Measurements from ENCODE around the gene REC8. TPM values are rescaled to one million over a fixed set of nuclear protein-coding genes. Genes with fewer than 3 reads are reported as not detected.

Gene REC8
- total RNA-seq, 2 donors from 2014 or later = 7.8 to 8.9 TPM

GRCh38 chr14:24177041-24177825 is 5.4 kb downstream of the REC8 start:
- ATAC-seq = no peak
- DNase-seq = no peak
- H3K9me3 ChIP-seq = no peaks in the 10 kb centered on the region
- no peaks in the 10 kb centered on the region for H3K27me3 ChIP-seq
- H3K36me3 ChIP-seq (replicated peaks in 1 of 2; ENCODE audit: insufficient read depth in 1 of 2, low read depth in 2 of 2) = peaks cover 5 to 12% of the 10 kb centered on the region in 2 donors
- WGBS, 2 donors = 86 to 88% methylated on average over 11 to 12 of the region's 12 CpGs
- TF ChIP-seq CTCF (IDR thresholded peaks at IDR 0.05) (no peak), POLR2A (IDR thresholded peaks at IDR 0.05) (no peak)
- intact Hi-C loops (cut with DNase I) = no loop called here
- no peaks in the 10 kb centered on the region for H3K4me1 ChIP-seq
- H3K4me3 ChIP-seq = no peak overlapping the region
- H3K27ac ChIP-seq = no peak overlapping the region

DNA sequence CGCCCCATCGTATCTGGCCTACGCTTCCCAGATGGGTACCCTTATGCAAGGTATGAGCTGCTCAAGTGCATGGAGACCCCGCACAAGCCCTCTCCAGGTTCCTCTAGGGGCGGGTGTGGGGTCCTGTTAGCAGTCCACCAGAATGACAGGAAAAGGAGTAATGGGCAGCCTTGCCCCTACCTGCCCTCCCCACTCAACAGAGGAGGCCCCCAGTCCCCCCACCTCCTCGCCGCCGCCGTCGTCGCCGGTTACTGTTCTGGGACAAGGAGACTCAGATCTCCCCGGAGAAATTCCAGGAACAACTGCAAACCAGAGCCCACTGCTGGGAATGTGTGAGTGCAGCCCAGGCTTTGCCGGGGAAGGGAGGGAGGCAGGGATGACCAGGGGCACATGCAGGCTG is 6.0 kb downstream of the REC8 start:
- DNase-seq = no peak
- Histone ChIP-seq H3K4me3 (no peak overlapping the region), H3K36me3 (replicated peaks in 1 of 2; ENCODE audit: insufficient read depth in 1 of 2, low read depth in 2 of 2) (peaks cover 7 to 19% of the 10 kb centered on the region in 2 donors), H3K9me3 (no peaks in the 10 kb centered on the region), H3K27ac (no peak overlapping the region), H3K4me1 (no peaks in the 10 kb centered on the region), H3K27me3 (no peaks in the 10 kb centered on the region)
- intact Hi-C loops (cut with DNase I) = no loop called here
- ATAC-seq = no peak
- 92 to 94% methylated on average over 11 to 13 of the region's 14 CpGs for WGBS, 2 donors
- no peak for TF ChIP-seq CTCF (IDR thresholded peaks at IDR 0.05)

DNA sequence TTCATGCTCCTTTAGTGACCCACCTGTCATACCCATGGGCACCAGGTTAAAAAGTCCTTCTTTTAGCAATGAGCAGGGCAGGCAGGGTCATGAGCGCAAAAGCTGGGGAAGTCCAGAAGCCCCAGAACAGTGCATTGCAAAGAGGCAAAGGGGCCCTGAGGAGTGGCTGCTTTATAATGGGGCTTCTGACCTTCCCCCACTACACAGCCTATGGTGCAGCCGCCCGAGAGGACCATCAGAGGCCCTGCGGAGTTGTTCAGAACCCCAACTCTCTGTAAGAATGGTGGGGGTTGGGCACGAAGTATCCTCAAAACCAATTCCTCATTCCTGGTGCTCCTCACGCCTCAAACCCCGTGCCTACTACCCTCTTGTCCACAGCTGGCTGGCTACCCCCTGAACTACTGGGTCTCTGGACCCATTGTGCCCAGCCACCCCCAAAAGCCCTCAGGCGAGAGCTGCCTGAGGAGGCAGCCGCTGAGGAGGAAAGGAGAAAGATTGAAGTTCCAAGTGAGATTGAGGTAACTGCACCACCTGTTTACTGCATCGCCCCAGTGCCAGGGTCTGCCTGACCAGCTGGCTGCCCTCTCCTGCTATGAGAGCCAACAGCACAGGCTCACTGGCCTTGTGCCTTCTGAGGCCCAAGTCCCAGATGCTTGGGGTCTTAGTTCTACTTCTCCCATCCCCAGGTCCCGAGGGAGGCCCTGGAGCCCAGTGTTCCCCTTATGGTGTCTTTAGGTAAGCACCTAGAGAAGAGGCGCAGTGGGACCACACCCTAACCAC is 6.7 kb downstream of the REC8 start:
- intact Hi-C loops (cut with DNase I) = no loop called here

DNA sequence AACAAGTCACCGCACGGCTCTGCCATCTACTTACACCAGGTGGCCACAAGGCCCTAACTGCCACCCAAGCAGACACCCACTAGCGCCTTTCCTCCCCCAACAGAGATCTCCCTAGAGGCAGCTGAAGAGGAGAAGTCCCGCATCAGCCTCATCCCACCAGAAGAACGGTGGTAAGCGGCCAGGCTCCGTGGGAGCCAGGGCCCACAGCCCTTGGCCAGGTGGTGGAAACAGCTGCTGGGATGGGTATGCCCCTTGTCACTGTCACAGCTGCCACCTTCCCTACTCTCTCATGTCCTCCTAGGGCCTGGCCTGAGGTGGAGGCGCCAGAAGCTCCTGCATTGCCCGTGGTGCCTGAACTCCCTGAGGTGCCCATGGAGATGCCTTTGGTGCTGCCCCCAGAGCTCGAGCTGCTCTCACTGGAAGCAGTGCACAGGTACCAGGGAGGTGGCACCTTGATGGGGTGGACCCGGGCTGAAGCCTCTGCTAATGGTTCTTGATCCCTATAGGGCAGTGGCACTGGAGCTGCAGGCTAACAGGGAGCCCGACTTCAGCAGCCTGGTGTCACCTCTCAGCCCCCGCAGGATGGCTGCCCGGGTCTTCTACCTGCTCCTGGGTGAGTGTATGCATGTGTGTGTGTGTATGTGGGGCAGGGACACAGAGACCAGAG is 7.5 kb downstream of the REC8 start:
- no peaks in the 10 kb centered on the region for H3K27me3 ChIP-seq
- TF ChIP-seq POLR2A (IDR thresholded peaks at IDR 0.05) (no peak), CTCF (IDR thresholded peaks at IDR 0.05) (no peak)
- no peaks in the 10 kb centered on the region for H3K9me3 ChIP-seq
- peaks cover 14 to 33% of the 10 kb centered on the region in 2 donors for H3K36me3 ChIP-seq (replicated peaks in 1 of 2; ENCODE audit: insufficient read depth in 1 of 2, low read depth in 2 of 2)
- ATAC-seq = no peak
- peak overlapping the region in 1 of 4 donors; percentile 40 for H3K27ac ChIP-seq
- intact Hi-C loops (cut with DNase I) = no loop called here
- H3K4me1 ChIP-seq = no peaks in the 10 kb centered on the region
- DNase-seq = no peak
- WGBS, 2 donors = 84 to 96% methylated on average over 12 to 14 of the region's 14 CpGs
- H3K4me3 ChIP-seq = no peak overlapping the region

More for the DNA sequence above, 6.7 kb downstream of the REC8 start:
- no peaks in the 10 kb centered on the region for H3K9me3 ChIP-seq
- no peaks in the 10 kb centered on the region for H3K4me1 ChIP-seq
- ATAC-seq (no peak), DNase-seq (no peak)
- TF ChIP-seq CTCF (IDR thresholded peaks at IDR 0.05) (no peak), POLR2A (IDR thresholded peaks at IDR 0.05) (no peak)
- no peaks in the 10 kb centered on the region for H3K27me3 ChIP-seq
- WGBS, 2 donors = 86 to 88% methylated on average over 12 of the region's 12 CpGs
- H3K36me3 ChIP-seq (replicated peaks in 1 of 2; ENCODE audit: insufficient read depth in 1 of 2, low read depth in 2 of 2) = peaks cover 14 to 26% of the 10 kb centered on the region in 2 donors
- no peak overlapping the region for H3K27ac ChIP-seq
- no peak overlapping the region for H3K4me3 ChIP-seq
